HEK293 (cell line): ENCODE measurements around the gene GPER1.

Experiments
- GFI1B ChIP-seq: fragments of 450-650 bp; formaldehyde crosslinking; IDR thresholded peaks from 2 replicates; pipeline ENCODE4 v1.5.1; 2016; ENCODE audit warnings: missing biosample characterization, missing genetic modification characterization
- PRDM1 ChIP-seq: fragments of 450-650 bp; formaldehyde crosslinking; IDR thresholded peaks from 2 replicates; pipeline ENCODE4; 2016; ENCODE audit warnings: missing biosample characterization, missing genetic modification characterization
- SETDB1 ChIP-seq: IDR thresholded peaks from one replicate; pipeline ENCODE4 v1.6.1; 2017; ENCODE audit warnings: mild to moderate bottlenecking, low read length, moderate library complexity, mixed read lengths; ENCODE audit not compliant: insufficient read length
- ZBTB10 ChIP-seq: fragments of 450-650 bp; formaldehyde crosslinking; IDR thresholded peaks from 2 replicates; pipeline ENCODE4 v1.5.1; 2016; ENCODE audit warnings: missing biosample characterization, missing genetic modification characterization
- ZNF121 ChIP-seq: fragments of 450-650 bp; formaldehyde crosslinking; IDR thresholded peaks from 2 replicates; pipeline ENCODE4 v1.5.1; 2016; ENCODE audit warnings: missing biosample characterization, missing genetic modification characterization
- ZNF558 ChIP-seq: fragments of 450-650 bp; formaldehyde crosslinking; IDR thresholded peaks from 2 replicates; pipeline ENCODE4 v1.5.1; 2016; ENCODE audit warnings: missing biosample characterization, missing genetic modification characterization
- ZNF560 ChIP-seq: fragments of 450-650 bp; formaldehyde crosslinking; IDR thresholded peaks from 2 replicates; pipeline ENCODE4 v1.5.1; 2017; ENCODE audit warnings: missing biosample characterization, missing genetic modification characterization, borderline replicate concordance

- TF ChIP-seq GFI1B (tag by site-specific recombination) (no peak), ZNF560 (tag by site-specific recombination) (no peak), SETDB1 (no peak), ZNF558 (tag by site-specific recombination) (no peak), PRDM1 (tag by site-specific recombination) (no peak), ZBTB10 (tag by site-specific recombination) (no peak), ZNF121 (no peak)
These were observed 19.9 kb upstream of the GPER1 start for GRCh38 chr7:1068013-1068412.
